ENCODE results near the gene ZNF578. TPM values are rescaled to one million over a fixed set of nuclear protein-coding genes. Genes with fewer than 3 reads are reported as not detected.
"Not testable (repeated sequence)": the region's sequence is repeated elsewhere in the genome, so short reads cannot be mapped to it uniquely, and the experiment has no call there.

ZNF578 gene
- total and polyA plus RNA-seq, 2 donors (not counting 1 experiment from before 2014, with no cell fraction given): 0.81 to 3.7 TPM

- Histone ChIP-seq H3K79me2 (ENCODE audit: control insufficient read depth, insufficient read depth, low read length) (peaks cover 41% of the 10 kb centered on the region), H4K20me1 (ENCODE audit: control insufficient read depth, insufficient read depth, low read length, poor library complexity, severe bottlenecking) (no peaks in the 10 kb centered on the region), H3K9ac (ENCODE audit: low read length) (no peak overlapping the region), H3K4me1 (ENCODE audit: control insufficient read depth in 2 of 2, insufficient read depth in 2 of 2, low read length in 2 of 2) (peaks cover 2 to 18% of the 10 kb centered on the region in 2 donors), H3K9me3 (ENCODE audit: control extremely low read depth in 1 of 3, control insufficient read depth in 2 of 3, insufficient read depth in 1 of 3, low read length in 2 of 3) (peaks cover 0 to 20% (median 0%) of the 10 kb centered on the region in 3 donors), H2AFZ (ENCODE audit: insufficient read depth, low read depth, low read length, poor library complexity, severe bottlenecking) (no peak overlapping the region), H3K27ac (ENCODE audit: low read length in 2 of 2) (no peak overlapping the region), H3K4me2 (replicated peaks; ENCODE audit: low read depth, low read length, poor library complexity, severe bottlenecking) (no peak overlapping the region), H3K4me3 (ENCODE audit: control extremely low read depth in 1 of 5, extremely low read depth in 1 of 5, insufficient read depth in 1 of 5, low read depth in 2 of 5, low read length in 4 of 5) (no peak overlapping the region), H3K27me3 (replicated peaks in 1 of 4; ENCODE audit: control extremely low read depth in 1 of 4, control insufficient read depth in 3 of 4, insufficient read depth in 4 of 4, low read length in 3 of 4) (no peaks in the 10 kb centered on the region), H3K36me3 (replicated peaks in 1 of 2; ENCODE audit: control extremely low read depth in 1 of 2, control insufficient read depth in 1 of 2, extremely low read depth in 1 of 2, insufficient read depth in 2 of 2, low read length in 1 of 2) (peaks cover 0 to 4% of the 10 kb centered on the region in 2 experiments)
- no peak for TF ChIP-seq CTCF (IDR thresholded peaks at IDR 0.05)
- no peak for TF ChIP-seq EZH2 (IDR thresholded peaks at IDR 0.05; ENCODE audit: borderline replicate concordance, insufficient read depth, low read depth, low read length, poor library complexity, severe bottlenecking)
- H3K9me3 Mint-ChIP-seq (ENCODE audit: insufficient read depth): no peaks in the 10 kb centered on the region
- ATAC-seq (ENCODE audit: low read depth): no peak
- DNase-seq: no peak
- H3K4me1 Mint-ChIP-seq: peaks cover 33% of the 10 kb centered on the region
- ChIA-PET CTCF (no interaction called here), POLR2A (interaction anchor here (0.7 kb wide), 1 partner anchor 446 kb away, joined by 6 read pairs; no protein-coding TSS in a partner anchor)
- no CpG with 5 or more reads among the region's 5 CpGs for WGBS (ENCODE audit: insufficient coverage)
- peak overlapping the region; percentile 52 for H3K4me3 Mint-ChIP-seq
- no peak overlapping the region for H3K27ac Mint-ChIP-seq
- intact Hi-C loops (cut with micrococcal nuclease): loop anchor here (2.0 kb wide), 1 partner anchor 67 kb away; no protein-coding TSS in a partner anchor
- H3K27me3 Mint-ChIP-seq: no peaks in the 10 kb centered on the region
Observed at GRCh38 chr19:52533901-52534300, 80.5 kb downstream of the ZNF578 start.

- H4K20me1 ChIP-seq (ENCODE audit: control insufficient read depth, insufficient read depth, low read length, poor library complexity, severe bottlenecking); CTCF ChIA-PET; POLR2A ChIA-PET; H3K27me3 Mint-ChIP-seq; H3K36me3 ChIP-seq (replicated peaks in 1 of 2; ENCODE audit: control extremely low read depth in 1 of 2, control insufficient read depth in 1 of 2, extremely low read depth in 1 of 2, insufficient read depth in 2 of 2, low read length in 1 of 2); H3K27me3 ChIP-seq (replicated peaks in 1 of 4; ENCODE audit: control extremely low read depth in 1 of 4, control insufficient read depth in 3 of 4, insufficient read depth in 4 of 4, low read length in 3 of 4); DNase-seq; H3K9me3 Mint-ChIP-seq (ENCODE audit: insufficient read depth); H3K27ac ChIP-seq (ENCODE audit: low read length in 2 of 2): not testable (repeated sequence)
- Histone ChIP-seq H3K9me3 (ENCODE audit: control extremely low read depth in 1 of 3, control insufficient read depth in 2 of 3, insufficient read depth in 1 of 3, low read length in 2 of 3) (peaks cover 0 to 18% (median 0%) of the 10 kb centered on the region in 3 donors), H3K4me1 (ENCODE audit: control insufficient read depth in 2 of 2, insufficient read depth in 2 of 2, low read length in 2 of 2) (peaks cover 2 to 18% of the 10 kb centered on the region in 2 donors), H3K4me3 (ENCODE audit: control extremely low read depth in 1 of 5, extremely low read depth in 1 of 5, insufficient read depth in 1 of 5, low read depth in 2 of 5, low read length in 4 of 5) (peak overlapping the region in 4 of 5 experiments; percentile 75 to 86 (median 80)), H2AFZ (ENCODE audit: insufficient read depth, low read depth, low read length, poor library complexity, severe bottlenecking) (peak overlapping the region; percentile 85), H3K79me2 (ENCODE audit: control insufficient read depth, insufficient read depth, low read length) (peaks cover 42% of the 10 kb centered on the region), H3K9ac (ENCODE audit: low read length) (peak overlapping the region; percentile 74), H3K4me2 (replicated peaks; ENCODE audit: low read depth, low read length, poor library complexity, severe bottlenecking) (peak overlapping the region; percentile 67)
- 5% methylated on average over 15 of the region's 15 CpGs for WGBS (ENCODE audit: insufficient coverage)
- intact Hi-C loops (cut with micrococcal nuclease): loop anchor here (1.0 to 5.0 kb wide), 4 partner anchors 8 to 393 kb away; partner anchors contain the start of genes ZNF808 and ZNF83
- Mint-ChIP-seq H3K27ac (peak overlapping the region; percentile 90), H3K4me3 (peak overlapping the region; percentile 95), H3K4me1 (peaks cover 30% of the 10 kb centered on the region)
- ATAC-seq (ENCODE audit: low read depth): peak; percentile 4
Observed at GRCh38 chr19:52535385-52535770, 82.0 kb downstream of the ZNF578 start.

All from B cell (primary cell).